GM12864 (cell line): ENCODE data around the gene PSMA2.

Source experiments
- DNase-seq: peaks from one replicate; pipeline ENCODE4 v3.0.0-alpha.2; 2011; ENCODE audit warnings: low read depth
- H3K4me3 ChIP-seq: 2 replicates; pipeline ENCODE4 v1.5.1; 2011; ENCODE audit warnings: mild to moderate bottlenecking, low read depth, low read length, control low read depth
- TF ChIP-seq, protein P1 (sequence below): IDR thresholded peaks from 2 replicates; pipeline ENCODE4 v1.5.1; 2011; ENCODE audit warnings: low read depth, mild to moderate bottlenecking, moderate library complexity, low read length, control low read depth, inconsistent platforms; ENCODE audit errors: missing control alignments

PSMA2 gene

DNA sequence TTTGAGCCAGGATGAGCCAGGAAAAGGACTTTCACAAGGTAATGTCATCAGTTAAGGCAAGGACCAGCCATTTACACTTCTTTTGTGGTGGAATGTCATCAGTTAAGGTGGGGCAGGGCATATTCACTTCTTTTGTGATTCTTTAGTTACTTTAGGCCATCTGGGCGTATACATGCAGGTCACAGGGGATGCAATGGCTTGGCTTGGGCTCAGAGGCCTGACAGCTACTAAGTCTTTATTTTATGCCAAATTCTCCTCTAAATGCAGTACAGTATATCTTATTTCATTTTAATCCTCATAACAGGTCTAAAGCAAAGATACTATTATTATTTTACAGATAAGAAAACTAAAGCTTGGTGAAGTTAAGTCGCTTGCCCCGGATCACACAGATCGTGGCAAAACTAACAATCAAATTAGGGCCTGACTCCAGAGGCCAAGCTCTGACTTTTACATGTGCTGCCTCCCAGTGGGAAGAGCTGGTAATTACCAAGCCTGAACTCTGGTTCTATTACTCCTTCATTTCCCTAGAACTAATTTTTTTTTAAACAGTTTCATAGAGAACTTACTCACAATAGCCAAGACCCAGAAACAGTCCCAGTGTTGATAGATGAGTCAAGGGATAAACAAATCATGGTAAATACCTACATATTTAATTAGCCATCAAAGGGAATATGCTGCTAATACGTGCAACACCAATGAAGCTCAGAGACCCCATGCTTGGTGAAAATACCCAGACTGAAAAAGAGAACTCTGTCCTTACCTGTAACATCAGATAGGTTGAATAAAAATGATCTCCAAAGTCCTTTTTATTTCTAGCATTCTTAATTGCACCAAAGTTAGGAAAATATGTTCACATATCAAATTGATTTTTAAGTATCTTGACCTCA is 55.5 kb downstream of the PSMA2 start:
- DNase-seq = no peak
- H3K4me3 ChIP-seq = no peak overlapping the region
- TF ChIP-seq, protein P1, sequence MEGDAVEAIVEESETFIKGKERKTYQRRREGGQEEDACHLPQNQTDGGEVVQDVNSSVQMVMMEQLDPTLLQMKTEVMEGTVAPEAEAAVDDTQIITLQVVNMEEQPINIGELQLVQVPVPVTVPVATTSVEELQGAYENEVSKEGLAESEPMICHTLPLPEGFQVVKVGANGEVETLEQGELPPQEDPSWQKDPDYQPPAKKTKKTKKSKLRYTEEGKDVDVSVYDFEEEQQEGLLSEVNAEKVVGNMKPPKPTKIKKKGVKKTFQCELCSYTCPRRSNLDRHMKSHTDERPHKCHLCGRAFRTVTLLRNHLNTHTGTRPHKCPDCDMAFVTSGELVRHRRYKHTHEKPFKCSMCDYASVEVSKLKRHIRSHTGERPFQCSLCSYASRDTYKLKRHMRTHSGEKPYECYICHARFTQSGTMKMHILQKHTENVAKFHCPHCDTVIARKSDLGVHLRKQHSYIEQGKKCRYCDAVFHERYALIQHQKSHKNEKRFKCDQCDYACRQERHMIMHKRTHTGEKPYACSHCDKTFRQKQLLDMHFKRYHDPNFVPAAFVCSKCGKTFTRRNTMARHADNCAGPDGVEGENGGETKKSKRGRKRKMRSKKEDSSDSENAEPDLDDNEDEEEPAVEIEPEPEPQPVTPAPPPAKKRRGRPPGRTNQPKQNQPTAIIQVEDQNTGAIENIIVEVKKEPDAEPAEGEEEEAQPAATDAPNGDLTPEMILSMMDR = peak; percentile 82

- no peak overlapping the region for H3K4me3 ChIP-seq
- DNase-seq = peak; percentile 65
- TF ChIP-seq, protein P1 = no peak
These were observed 62.6 kb downstream of the PSMA2 start for GRCh38 chr7:42869131-42870020.

GRCh38 chr7:42868480-42868879 is 63.5 kb downstream of the PSMA2 start:
- no peak overlapping the region for H3K4me3 ChIP-seq
- TF ChIP-seq, protein P1 = no peak
- no peak for DNase-seq
